HepG2 (cell line): ENCODE results near the gene VEGFA.

Experiments
- FOXM1 ChIP-seq: sonication (generic); formaldehyde crosslinking; IDR thresholded peaks from 2 replicates; pipeline ENCODE4 v1.5.0; 2020; ENCODE audit warnings: missing genetic modification reagents
- NFRKB ChIP-seq: fragments of 450-650 bp; IDR thresholded peaks from 2 replicates; pipeline ENCODE4 v1.6.1; 2017
- ZGPAT ChIP-seq: IDR thresholded peaks from 2 replicates; pipeline ENCODE4 v1.6.1; 2016; ENCODE audit warnings: mild to moderate bottlenecking
- ZKSCAN5 ChIP-seq: sonication (generic); formaldehyde crosslinking; IDR thresholded peaks from 2 replicates; pipeline ENCODE4 v1.5.1; 2020; ENCODE audit warnings: mild to moderate bottlenecking, missing genetic modification reagents

GRCh38 chr6:43776799-43777776, 7.1 kb downstream of the VEGFA start:
- TF ChIP-seq ZGPAT (CRISPR knock-in tag): no peak
- no peak for TF ChIP-seq FOXM1 (CRISPR knock-in tag)
- no peak for TF ChIP-seq ZKSCAN5 (CRISPR knock-in tag)
- no peak for TF ChIP-seq NFRKB
